ENCODE measurements around the gene SND1.

SND1 gene

GRCh38 chr7:127916735-127917134 lies 264.7 kb downstream of the SND1 start:
- peaks cover 9% of the 10 kb centered on the region; the same call in 1 of the 2 replicates for H3K79me2 ChIP-seq (ENCODE audit: insufficient read depth, low read length)
- no peak overlapping the region for H3K4me3 ChIP-seq (ENCODE audit: insufficient read depth, low read length, poor library complexity, severe bottlenecking)
- H3K27ac ChIP-seq (ENCODE audit: low read depth, low read length): no peak overlapping the region
- no peak overlapping the region for H3K4me2 ChIP-seq (ENCODE audit: low read depth, low read length, poor library complexity, severe bottlenecking)
- no peaks in the 10 kb centered on the region for H3K9me3 ChIP-seq (ENCODE audit: insufficient read depth, low read length)
- no peak overlapping the region for H3K9ac ChIP-seq (ENCODE audit: low read length)
- peaks cover 23% of the 10 kb centered on the region for H3F3A ChIP-seq (ENCODE audit: insufficient read depth)
- H4K20me1 ChIP-seq (ENCODE audit: low read depth, low read length): no peaks in the 10 kb centered on the region
- no peaks in the 10 kb centered on the region for H3K27me3 ChIP-seq (ENCODE audit: low read length)
- TF ChIP-seq CTCF (IDR thresholded peaks at IDR 0.05; ENCODE audit: insufficient read depth, low read length, poor library complexity, severe bottlenecking) (no peak), EZH2phosphoT487 (conservative IDR thresholded peaks at IDR 0.05; ENCODE audit: low read length) (no peak)
- no peaks in the 10 kb centered on the region for H3K9me2 ChIP-seq (replicated peaks; ENCODE audit: insufficient read depth, low read length)
- no peak overlapping the region for H2AFZ ChIP-seq (ENCODE audit: low read depth, low read length, severe bottlenecking)
- no peaks in the 10 kb centered on the region for H3K36me3 ChIP-seq (ENCODE audit: low read length)

GRCh38 chr7:127918130-127918529 lies 266.1 kb downstream of the SND1 start:
- TF ChIP-seq EZH2phosphoT487 (conservative IDR thresholded peaks at IDR 0.05; ENCODE audit: low read length) (no peak), CTCF (IDR thresholded peaks at IDR 0.05; ENCODE audit: insufficient read depth, low read length, poor library complexity, severe bottlenecking) (no peak)
- no peaks in the 10 kb centered on the region for H3K9me3 ChIP-seq (ENCODE audit: insufficient read depth, low read length)
- peaks cover 5% of the 10 kb centered on the region; the same call in 1 of the 2 replicates for H3K79me2 ChIP-seq (ENCODE audit: insufficient read depth, low read length)

GRCh38 chr7:127920787-127921438 lies 268.9 kb downstream of the SND1 start:
- H3K4me3 ChIP-seq (ENCODE audit: insufficient read depth, low read length, poor library complexity, severe bottlenecking): no peak overlapping the region
- no peaks in the 10 kb centered on the region for H3K9me2 ChIP-seq (replicated peaks; ENCODE audit: insufficient read depth, low read length)
- no peak for TF ChIP-seq CTCF (IDR thresholded peaks at IDR 0.05; ENCODE audit: insufficient read depth, low read length, poor library complexity, severe bottlenecking)
- TF ChIP-seq EZH2phosphoT487 (conservative IDR thresholded peaks at IDR 0.05; ENCODE audit: low read length): no peak
- H3F3A ChIP-seq (ENCODE audit: insufficient read depth): peaks cover 8% of the 10 kb centered on the region; the same call in 1 of the 2 replicates
- H3K9ac ChIP-seq (ENCODE audit: low read length): no peak overlapping the region
- H3K79me2 ChIP-seq (ENCODE audit: insufficient read depth, low read length): peaks cover 5% of the 10 kb centered on the region; the same call in 1 of the 2 replicates
- H3K4me2 ChIP-seq (ENCODE audit: low read depth, low read length, poor library complexity, severe bottlenecking): no peak overlapping the region
- H2AFZ ChIP-seq (ENCODE audit: low read depth, low read length, severe bottlenecking): no peak overlapping the region
- no peaks in the 10 kb centered on the region for H3K9me3 ChIP-seq (ENCODE audit: insufficient read depth, low read length)
- H4K20me1 ChIP-seq (ENCODE audit: low read depth, low read length): no peaks in the 10 kb centered on the region
- no peak overlapping the region for H3K27ac ChIP-seq (ENCODE audit: low read depth, low read length)
- H3K36me3 ChIP-seq (ENCODE audit: low read length): no peaks in the 10 kb centered on the region
- H3K27me3 ChIP-seq (ENCODE audit: low read length): no peaks in the 10 kb centered on the region

More at GRCh38 chr7:127918130-127918529, 266.1 kb downstream of the SND1 start:
- Histone ChIP-seq H3F3A (ENCODE audit: insufficient read depth) (peaks cover 11% of the 10 kb centered on the region; the same call in 1 of the 2 replicates), H3K36me3 (ENCODE audit: low read length) (no peaks in the 10 kb centered on the region), H3K9ac (ENCODE audit: low read length) (no peak overlapping the region), H3K9me2 (replicated peaks; ENCODE audit: insufficient read depth, low read length) (no peaks in the 10 kb centered on the region), H3K4me3 (ENCODE audit: insufficient read depth, low read length, poor library complexity, severe bottlenecking) (no peak overlapping the region), H2AFZ (ENCODE audit: low read depth, low read length, severe bottlenecking) (no peak overlapping the region), H3K27ac (ENCODE audit: low read depth, low read length) (no peak overlapping the region), H4K20me1 (ENCODE audit: low read depth, low read length) (no peaks in the 10 kb centered on the region), H3K4me2 (ENCODE audit: low read depth, low read length, poor library complexity, severe bottlenecking) (no peak overlapping the region), H3K27me3 (ENCODE audit: low read length) (no peaks in the 10 kb centered on the region)

Measured in SU-DHL-6 (cell line).